ENCODE results near the gene MYL5.
"Not testable (repeated sequence)": the region's sequence is repeated elsewhere in the genome, so short reads cannot be mapped to it uniquely, and the experiment has no call there.

MYL5 gene

GRCh38 chr4:657834-658667 is 16.3 kb upstream of the MYL5 start:
- no peak for DNase-seq

GRCh38 chr4:658681-659667 is 15.4 kb upstream of the MYL5 start:
- no peak for DNase-seq

GRCh38 chr4:659851-660250 is 14.5 kb upstream of the MYL5 start:
- no peak for DNase-seq

GRCh38 chr4:660401-660800 is 13.9 kb upstream of the MYL5 start:
- DNase-seq = no peak

GRCh38 chr4:661231-661630 is 13.1 kb upstream of the MYL5 start:
- DNase-seq = no peak

- DNase-seq = no peak
Measured at GRCh38 chr4:661881-662761, 12.2 kb upstream of the MYL5 start.

GRCh38 chr4:663046-663437 is 11.3 kb upstream of the MYL5 start:
- DNase-seq = no peak

- no peak for DNase-seq
Measured at GRCh38 chr4:663438-664428, 10.6 kb upstream of the MYL5 start.

- DNase-seq = no peak
Measured at GRCh38 chr4:664713-665231, 9.6 kb upstream of the MYL5 start.

GRCh38 chr4:665381-665750 is 9.0 kb upstream of the MYL5 start:
- no peak for DNase-seq

GRCh38 chr4:665751-666435 is 8.4 kb upstream of the MYL5 start:
- DNase-seq = no peak

GRCh38 chr4:666436-666810 is 7.9 kb upstream of the MYL5 start:
- no peak for DNase-seq

GRCh38 chr4:666822-667544 is 7.4 kb upstream of the MYL5 start:
- DNase-seq = no peak

- DNase-seq = no peak
Measured at GRCh38 chr4:667545-667925, 6.8 kb upstream of the MYL5 start.

GRCh38 chr4:668219-668618 is 6.1 kb upstream of the MYL5 start:
- DNase-seq = not testable (repeated sequence)

GRCh38 chr4:669806-670559 is 4.4 kb upstream of the MYL5 start:
- not testable (repeated sequence) for DNase-seq

GRCh38 chr4:671769-672168 is 2.6 kb upstream of the MYL5 start:
- DNase-seq = no peak

GRCh38 chr4:673349-674091 is 822 bp upstream of the MYL5 start:
- DNase-seq = no peak

Measured in DMS153 (cell line).